ENCODE results near the gene NAT16.

The NAT16 gene

DNA sequence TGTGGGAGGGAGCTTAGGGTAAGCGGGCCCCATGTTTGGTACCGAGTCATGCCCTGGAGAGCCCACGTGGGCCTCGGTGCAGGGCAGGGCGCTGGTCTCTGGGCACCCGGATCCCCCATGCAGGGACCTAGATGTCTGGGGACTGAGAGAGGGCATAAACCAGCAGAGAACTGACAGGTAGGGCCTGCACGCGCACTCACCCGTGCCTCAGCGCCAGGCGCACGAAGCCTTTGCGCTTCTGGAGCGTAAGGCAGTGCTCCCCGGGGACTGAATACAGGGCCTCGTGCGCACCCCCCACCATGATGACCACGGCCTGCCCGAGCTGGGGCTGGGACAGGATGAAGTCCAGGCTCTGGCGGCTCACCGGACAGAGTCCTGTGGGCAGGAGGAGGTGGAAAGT lies 17.9 kb upstream of the NAT16 start:
- H3K4me3 ChIP-seq (replicated peaks; ENCODE audit: insufficient read depth, low read length): no peak overlapping the region
- H3K27ac ChIP-seq (replicated peaks): no peak overlapping the region
- no peak for TF ChIP-seq GABPA (IDR thresholded peaks at IDR 0.05; ENCODE audit: low read depth)
- TF ChIP-seq, protein P1, sequence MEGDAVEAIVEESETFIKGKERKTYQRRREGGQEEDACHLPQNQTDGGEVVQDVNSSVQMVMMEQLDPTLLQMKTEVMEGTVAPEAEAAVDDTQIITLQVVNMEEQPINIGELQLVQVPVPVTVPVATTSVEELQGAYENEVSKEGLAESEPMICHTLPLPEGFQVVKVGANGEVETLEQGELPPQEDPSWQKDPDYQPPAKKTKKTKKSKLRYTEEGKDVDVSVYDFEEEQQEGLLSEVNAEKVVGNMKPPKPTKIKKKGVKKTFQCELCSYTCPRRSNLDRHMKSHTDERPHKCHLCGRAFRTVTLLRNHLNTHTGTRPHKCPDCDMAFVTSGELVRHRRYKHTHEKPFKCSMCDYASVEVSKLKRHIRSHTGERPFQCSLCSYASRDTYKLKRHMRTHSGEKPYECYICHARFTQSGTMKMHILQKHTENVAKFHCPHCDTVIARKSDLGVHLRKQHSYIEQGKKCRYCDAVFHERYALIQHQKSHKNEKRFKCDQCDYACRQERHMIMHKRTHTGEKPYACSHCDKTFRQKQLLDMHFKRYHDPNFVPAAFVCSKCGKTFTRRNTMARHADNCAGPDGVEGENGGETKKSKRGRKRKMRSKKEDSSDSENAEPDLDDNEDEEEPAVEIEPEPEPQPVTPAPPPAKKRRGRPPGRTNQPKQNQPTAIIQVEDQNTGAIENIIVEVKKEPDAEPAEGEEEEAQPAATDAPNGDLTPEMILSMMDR (IDR thresholded peaks at IDR 0.05; ENCODE audit: insufficient read depth, low read length): no peak
- TF ChIP-seq POLR2AphosphoS5 (IDR thresholded peaks at IDR 0.05; ENCODE audit: low read depth): no peak
- no peak for TF ChIP-seq REST (IDR thresholded peaks at IDR 0.05; ENCODE audit: insufficient replicate concordance, low read depth)
- no peak for TF ChIP-seq SPI1 (IDR thresholded peaks at IDR 0.05; ENCODE audit: borderline replicate concordance, low read depth)
- H3K27me3 ChIP-seq (ENCODE audit: insufficient read depth, poor library complexity, severe bottlenecking): peaks cover 21% of the 10 kb centered on the region
- no peak for DNase-seq (ENCODE audit: low read depth in 1 of 2, low spot score in 1 of 2)

GRCh38 chr7:101195884-101196283 lies 15.8 kb upstream of the NAT16 start:
- DNase-seq (ENCODE audit: low read depth in 1 of 2, low spot score in 1 of 2): no peak
- Histone ChIP-seq H3K27me3 (ENCODE audit: insufficient read depth, poor library complexity, severe bottlenecking) (peaks cover 7% of the 10 kb centered on the region), H3K27ac (replicated peaks) (no peak overlapping the region), H3K4me3 (replicated peaks; ENCODE audit: insufficient read depth, low read length) (no peak overlapping the region)
- TF ChIP-seq POLR2AphosphoS5 (IDR thresholded peaks at IDR 0.05; ENCODE audit: low read depth) (no peak), REST (IDR thresholded peaks at IDR 0.05; ENCODE audit: insufficient replicate concordance, low read depth) (no peak), SPI1 (IDR thresholded peaks at IDR 0.05; ENCODE audit: borderline replicate concordance, low read depth) (no peak), GABPA (IDR thresholded peaks at IDR 0.05; ENCODE audit: low read depth) (no peak)
- TF ChIP-seq, protein P1 (IDR thresholded peaks at IDR 0.05; ENCODE audit: insufficient read depth, low read length): no peak

GRCh38 chr7:101189109-101189508 lies 9.0 kb upstream of the NAT16 start:
- TF ChIP-seq, protein P1 (IDR thresholded peaks at IDR 0.05; ENCODE audit: insufficient read depth, low read length): no peak
- TF ChIP-seq GABPA (IDR thresholded peaks at IDR 0.05; ENCODE audit: low read depth) (no peak), REST (IDR thresholded peaks at IDR 0.05; ENCODE audit: insufficient replicate concordance, low read depth) (no peak), SPI1 (IDR thresholded peaks at IDR 0.05; ENCODE audit: borderline replicate concordance, low read depth) (no peak), POLR2AphosphoS5 (IDR thresholded peaks at IDR 0.05; ENCODE audit: low read depth) (no peak)
- Histone ChIP-seq H3K27ac (replicated peaks) (no peak overlapping the region), H3K4me3 (replicated peaks; ENCODE audit: insufficient read depth, low read length) (no peak overlapping the region), H3K27me3 (ENCODE audit: insufficient read depth, poor library complexity, severe bottlenecking) (no peaks in the 10 kb centered on the region)
- DNase-seq (ENCODE audit: low read depth in 1 of 2, low spot score in 1 of 2): no peak
